GM23338 (cell line): ENCODE results near the gene CTNNAL1. TPM values are rescaled to one million over a fixed set of nuclear protein-coding genes. Genes with fewer than 3 reads are reported as not detected.

Source experiments
- ATAC-seq: fragments of 200-7000 bp; cut with Tn5 transposase; 3 replicates; pipeline ENCODE4 v1.9.1; 2020
- DNase-seq: peaks from one replicate; pipeline ENCODE4 v3.0.0-alpha.2; 2015; ENCODE audit warnings: low spot score
- H2AFZ ChIP-seq: fragments of 200-600 bp; sonication (generic); 2 replicates; pipeline ENCODE4 v1.8.0; 2016; ENCODE audit warnings: antibody characterized with exemption, mild to moderate bottlenecking, moderate library complexity
- H3F3A ChIP-seq: fragments of 200-600 bp; sonication (generic); replicated peaks from 2 replicates; pipeline ENCODE4 v1.8.0; 2017; ENCODE audit warnings: antibody characterized with exemption, mixed run types, low read depth
- H3K27ac ChIP-seq: fragments of 200-600 bp; sonication (generic); 2 replicates; pipeline ENCODE4 v1.6.1; 2016; ENCODE audit warnings: low read depth
- H3K27me3 ChIP-seq: fragments of 200-600 bp; sonication (generic); 2 replicates; pipeline ENCODE4 v1.8.0; 2016; ENCODE audit warnings: mild to moderate bottlenecking, mixed run types, moderate library complexity; ENCODE audit not compliant: insufficient read depth
- H3K36me3 ChIP-seq: fragments of 200-600 bp; sonication (generic); 2 replicates; pipeline ENCODE4 v1.8.0; 2016; ENCODE audit warnings: mild to moderate bottlenecking; ENCODE audit not compliant: insufficient read depth
- H3K4me1 ChIP-seq: fragments of 200-600 bp; sonication (generic); 2 replicates; pipeline ENCODE4 v1.8.0; 2016; ENCODE audit warnings: mild to moderate bottlenecking, moderate library complexity; ENCODE audit not compliant: insufficient read depth
- H3K4me2 ChIP-seq: fragments of 200-600 bp; sonication (generic); 2 replicates; pipeline ENCODE4 v1.7.1; 2017; ENCODE audit warnings: mixed run types
- H3K4me3 ChIP-seq: fragments of 200-600 bp; sonication (generic); 2 replicates; pipeline ENCODE4 v1.6.1; 2016; ENCODE audit warnings: mixed run types
- H3K79me2 ChIP-seq: fragments of 200-600 bp; sonication (generic); replicated peaks from 2 replicates; pipeline ENCODE4 v1.8.0; 2017; ENCODE audit warnings: mild to moderate bottlenecking; ENCODE audit not compliant: insufficient read depth
- H3K9me2 ChIP-seq: fragments of 200-600 bp; sonication (generic); 2 replicates; pipeline ENCODE4 v1.8.0; 2017; ENCODE audit not compliant: insufficient read depth
- H4K20me1 ChIP-seq: fragments of 200-600 bp; sonication (generic); replicated peaks from 2 replicates; pipeline ENCODE4 v1.8.0; 2017; ENCODE audit warnings: mild to moderate bottlenecking; ENCODE audit not compliant: insufficient read depth
- H3K27ac Mint-ChIP-seq: 2 replicates; pipeline ENCODE4 v1.8.0; 2020; ENCODE audit warnings: inconsistent platforms, mild to moderate bottlenecking, moderate library complexity, mixed read lengths
- H3K27me3 Mint-ChIP-seq: 3 replicates; pipeline ENCODE4 v1.8.0; 2022; ENCODE audit warnings: low read depth, mild to moderate bottlenecking, moderate library complexity, mixed read lengths, inconsistent platforms; ENCODE audit not compliant: insufficient read depth, poor library complexity
- H3K36me3 Mint-ChIP-seq: 3 replicates; pipeline ENCODE4 v1.8.0; 2021; ENCODE audit warnings: low read depth, mild to moderate bottlenecking, inconsistent platforms, moderate library complexity, mixed read lengths
- H3K4me1 Mint-ChIP-seq: 3 replicates; pipeline ENCODE4 v1.8.0; 2020; ENCODE audit warnings: mild to moderate bottlenecking, inconsistent platforms, mixed read lengths
- H3K4me3 Mint-ChIP-seq: 3 replicates; pipeline ENCODE4 v1.8.0; 2021; ENCODE audit warnings: moderate library complexity, mild to moderate bottlenecking, inconsistent platforms, mixed read lengths
- H3K9me3 Mint-ChIP-seq: 3 replicates; pipeline ENCODE4 v1.8.0; 2020; ENCODE audit warnings: moderate library complexity, mild to moderate bottlenecking, inconsistent platforms, mixed read lengths
- CREB1 ChIP-seq: fragments of 250-450 bp; sonication (Bioruptor Pico); IDR thresholded peaks from 2 replicates; pipeline ENCODE4 v1.5.0; 2020; ENCODE audit warnings: low read depth, mild to moderate bottlenecking, moderate library complexity
- CTCF ChIP-seq, 2 experiments: fragments of 200-600 bp in 1 of 2; sonication (generic) in 1 of 2; conservative IDR thresholded peaks; 2 replicates each; pipeline versions ENCODE4 v1.5.1 to v1.6.1; 2016 to 2017; ENCODE audit warnings: antibody characterized with exemption in 2 of 2, low read depth in 2 of 2, mild to moderate bottlenecking in 2 of 2, moderate library complexity in 1 of 2
- ETS1 ChIP-seq: IDR thresholded peaks from 2 replicates; pipeline ENCODE4 v1.6.1; 2016; ENCODE audit warnings: antibody characterized with exemption
- EZH2 ChIP-seq: fragments of 200-600 bp; sonication (generic); IDR thresholded peaks from one replicate; pipeline ENCODE4 v1.8.0; 2017; ENCODE audit warnings: antibody characterized with exemption, mild to moderate bottlenecking, low read depth; ENCODE audit not compliant: unreplicated experiment
- EZH2phosphoT487 ChIP-seq: fragments of 200-600 bp; sonication (generic); IDR thresholded peaks from one replicate; pipeline ENCODE4 v1.8.1; 2018; ENCODE audit warnings: antibody characterized with exemption; ENCODE audit not compliant: unreplicated experiment
- JUNB ChIP-seq: IDR thresholded peaks from one replicate; pipeline ENCODE4 v1.6.1; 2016; ENCODE audit warnings: antibody characterized with exemption; ENCODE audit not compliant: unreplicated experiment
- NANOG ChIP-seq: IDR thresholded peaks from 2 replicates; pipeline ENCODE4 v1.6.1; 2016; ENCODE audit warnings: antibody characterized with exemption, borderline replicate concordance
- POLR2AphosphoS5 ChIP-seq: IDR thresholded peaks from 2 replicates; pipeline ENCODE4 v1.6.1; 2016; ENCODE audit warnings: antibody characterized with exemption, low read depth
- REST ChIP-seq: IDR thresholded peaks from one replicate; pipeline ENCODE4 v1.6.1; 2018; ENCODE audit warnings: antibody characterized with exemption; ENCODE audit not compliant: unreplicated experiment
- STAT1 ChIP-seq: IDR thresholded peaks from one replicate; pipeline ENCODE4 v1.6.1; 2016; ENCODE audit warnings: antibody characterized with exemption; ENCODE audit not compliant: unreplicated experiment
- ZNF114 ChIP-seq: fragments of 250-450 bp; sonication (Bioruptor Pico); IDR thresholded peaks from 2 replicates; pipeline ENCODE4 v1.5.0; 2020; ENCODE audit warnings: mild to moderate bottlenecking, moderate library complexity
- ZNF331 ChIP-seq: fragments of 250-450 bp; sonication (Bioruptor Pico); IDR thresholded peaks from 2 replicates; pipeline ENCODE4 v1.5.0; 2020; ENCODE audit warnings: low read depth, mild to moderate bottlenecking, moderate library complexity
- ZNF462 ChIP-seq: fragments of 250-450 bp; sonication (Bioruptor Pico); IDR thresholded peaks from 2 replicates; pipeline ENCODE4 v1.5.0; 2020; ENCODE audit warnings: mild to moderate bottlenecking, moderate library complexity
- polyA plus RNA-seq: library from polyadenylated mRNA; unstranded; fragments of >200 nt; fragmentation: Nextera tagmentation; extraction: Ambion mirVana; gene quantifications from 2 replicates; pipeline ENCODE4 v1.2.1, GENCODE V29; 2016
- total RNA-seq: library from RNA; depleted of rRNA; stranded (reverse); fragments of >200 nt; shearing (Covaris generic); gene quantifications from 2 replicates; pipeline ENCODE4 v1.2.3, GENCODE V29; 2014

Gene CTNNAL1
- total and polyA plus RNA-seq, 2 experiments from 2014 or later = 63.0 to 211 TPM

- Histone ChIP-seq H3K79me2 (no peaks in the 10 kb centered on the region), H3K4me1 (no peaks in the 10 kb centered on the region), H3K9me2 (no peaks in the 10 kb centered on the region), H3K4me3 (no peak overlapping the region), H3K27me3 (no peaks in the 10 kb centered on the region), H2AFZ (no peak overlapping the region), H3F3A (no peaks in the 10 kb centered on the region), H3K27ac (no peak overlapping the region), H3K4me2 (no peak overlapping the region), H3K36me3 (peaks cover 3% of the 10 kb centered on the region; the same call in 1 of the 2 replicates), H4K20me1 (peaks cover 13% of the 10 kb centered on the region)
- ATAC-seq (no peak), DNase-seq (no peak)
- TF ChIP-seq STAT1 = no peak
- no peak for TF ChIP-seq ZNF462 (CRISPR knock-in tag)
- no peak for TF ChIP-seq POLR2AphosphoS5
- no peak for TF ChIP-seq ETS1
- no peak for TF ChIP-seq ZNF331 (CRISPR knock-in tag)
- TF ChIP-seq EZH2phosphoT487 = no peak
- no peak for TF ChIP-seq REST
- TF ChIP-seq NANOG = no peak
- TF ChIP-seq CREB1 (CRISPR knock-in tag) = no peak
- TF ChIP-seq JUNB = no peak
- no peak for TF ChIP-seq ZNF114 (CRISPR knock-in tag)
- TF ChIP-seq CTCF (conservative IDR thresholded peaks at IDR 0.05; ENCODE audit: low read depth in 2 of 2) = no peak
- TF ChIP-seq EZH2 = no peak
- Mint-ChIP-seq H3K27me3 (no peaks in the 10 kb centered on the region), H3K9me3 (no peaks in the 10 kb centered on the region), H3K36me3 (peaks cover 4% of the 10 kb centered on the region; the same call in 2 of the 3 replicates), H3K27ac (no peak overlapping the region), H3K4me1 (no peaks in the 10 kb centered on the region), H3K4me3 (no peak overlapping the region)
Measured at GRCh38 chr9:108961151-108961550, 52.1 kb downstream of the CTNNAL1 start.
